Activated CD8-positive, alpha-beta memory T cell treated with anti-CD3 and anti-CD28 coated beads for 1 hour (primary cell): ENCODE results near the gene TRIO.
"Not testable (repeated sequence)": the region's sequence is repeated elsewhere in the genome, so short reads cannot be mapped to it uniquely, and the experiment has no call there.

Experiments
- DNase-seq, 2 donors: peaks; one replicate each; pipeline ENCODE4 v3.0.0-alpha.2; 2020; ENCODE audit warnings: low read depth in 1 of 2; ENCODE audit errors: extremely low read depth in 1 of 2

TRIO gene

GRCh38 chr5:14204785-14205321 is 61.7 kb downstream of the TRIO start:
- DNase-seq = no peak

- DNase-seq = no peak
Measured at GRCh38 chr5:14206028-14206725, 63.0 kb downstream of the TRIO start.

DNA sequence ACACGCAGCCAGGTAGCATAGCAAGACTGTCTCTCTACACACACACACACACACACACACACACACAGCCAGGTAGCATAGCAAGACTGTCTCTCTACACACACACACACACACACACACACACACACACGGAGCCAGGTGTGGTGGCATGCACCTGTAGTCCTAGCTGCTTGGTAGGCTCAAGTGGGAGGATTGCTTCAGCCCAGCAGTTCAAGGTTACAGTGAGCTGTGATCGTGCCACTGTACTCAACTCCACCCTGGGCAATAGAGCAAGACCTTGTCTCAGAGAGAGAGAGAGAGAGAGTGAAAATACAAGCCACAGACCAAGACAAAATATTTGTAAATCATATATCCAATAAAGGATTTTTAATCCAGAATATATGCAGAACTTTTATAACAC is 64.3 kb downstream of the TRIO start:
- not testable (repeated sequence) for DNase-seq

DNA sequence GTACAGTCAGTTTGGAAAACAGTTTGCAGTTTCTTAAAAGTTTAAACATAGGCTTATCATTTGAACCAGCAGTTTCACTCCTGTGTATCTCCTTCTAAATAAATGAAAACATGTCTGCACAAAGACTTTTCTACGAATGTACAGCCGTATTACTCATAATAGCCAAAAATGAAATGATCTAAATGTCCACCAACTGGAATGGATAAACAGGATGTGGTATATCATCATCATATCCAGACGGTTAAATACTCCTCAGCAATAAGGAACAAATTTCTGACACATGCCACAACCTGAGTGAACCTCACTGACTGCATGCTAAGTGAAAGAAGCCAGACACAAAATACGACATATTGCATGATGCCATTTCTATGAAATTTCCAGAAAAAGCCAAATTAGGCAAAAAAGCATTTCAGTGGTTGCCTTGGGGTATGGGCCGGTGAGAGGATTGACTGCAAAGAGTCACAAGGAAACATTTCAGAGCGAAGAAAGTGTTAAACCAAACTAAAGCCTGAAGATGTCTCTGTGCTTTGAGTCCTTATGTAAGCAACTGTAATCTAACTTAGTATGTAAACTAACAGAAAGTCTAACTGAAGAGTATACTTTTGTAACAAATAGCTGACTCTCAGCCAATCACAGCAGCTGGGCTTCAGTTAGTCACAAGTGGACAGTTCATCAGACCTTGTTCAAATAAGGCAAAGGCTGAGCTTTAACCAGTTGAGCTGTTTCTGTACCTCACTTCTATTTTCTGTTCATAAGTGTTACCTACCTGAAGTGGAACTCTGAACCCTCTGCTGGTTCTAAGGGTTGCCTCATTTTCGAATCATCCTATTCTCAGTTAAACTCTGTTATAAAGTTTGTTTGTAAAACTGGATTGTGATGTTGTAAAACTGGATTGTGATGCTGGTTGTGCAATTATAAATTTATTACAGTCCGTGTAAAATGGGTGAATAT is 65.2 kb downstream of the TRIO start:
- no peak for DNase-seq

DNA sequence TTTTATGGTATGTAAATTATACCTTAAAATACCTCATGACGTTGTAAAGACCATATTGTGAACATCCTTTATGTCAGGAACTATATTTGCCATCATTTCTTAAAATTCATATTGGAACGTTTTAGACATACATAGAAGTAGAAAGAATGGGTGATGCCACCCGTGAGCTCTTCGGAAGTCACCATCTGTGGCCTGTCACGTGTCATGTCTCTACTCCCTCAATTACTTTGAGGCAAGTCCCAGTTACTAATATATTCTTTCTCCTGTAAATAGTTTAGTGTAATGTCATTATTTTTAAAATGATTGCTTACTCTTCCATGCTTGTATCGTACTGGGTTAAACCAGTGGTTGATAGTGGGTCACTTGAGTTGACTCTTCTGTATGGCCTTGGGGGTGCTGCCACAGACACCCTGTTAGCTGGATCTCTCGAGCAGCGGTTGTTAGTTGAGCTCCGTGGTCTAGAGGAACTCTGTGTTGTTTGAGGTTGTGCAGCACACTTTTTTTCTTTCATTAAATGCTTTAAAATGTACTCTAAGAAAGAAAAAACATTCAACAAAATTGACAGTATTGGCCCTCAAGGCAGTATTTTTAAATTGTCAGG is 66.2 kb downstream of the TRIO start:
- no peak for DNase-seq

DNA sequence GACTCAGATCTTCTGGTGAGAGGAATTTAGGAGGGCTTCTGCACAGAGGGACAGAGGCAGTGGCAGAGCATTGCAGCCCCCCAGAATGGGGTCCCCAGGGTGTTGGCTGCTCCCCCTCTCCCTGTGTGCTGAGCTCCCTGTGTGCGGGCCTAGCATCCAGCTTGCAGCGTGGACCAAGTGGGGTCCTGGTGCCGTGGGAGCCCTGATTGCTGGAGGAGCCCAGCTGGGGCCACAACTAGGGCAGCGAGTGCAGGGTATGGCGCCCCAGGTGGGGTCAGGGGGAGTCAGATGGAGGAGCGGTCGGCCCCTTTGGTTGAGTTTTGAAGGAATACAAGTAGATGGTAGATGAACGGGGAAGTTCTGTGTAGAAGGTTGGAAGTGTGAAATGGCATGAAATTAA is 66.7 kb downstream of the TRIO start:
- no peak for DNase-seq

GRCh38 chr5:14210729-14211128 is 67.6 kb downstream of the TRIO start:
- no peak for DNase-seq

- DNase-seq = no peak
Measured at GRCh38 chr5:14211818-14212803, 69.0 kb downstream of the TRIO start.

DNA sequence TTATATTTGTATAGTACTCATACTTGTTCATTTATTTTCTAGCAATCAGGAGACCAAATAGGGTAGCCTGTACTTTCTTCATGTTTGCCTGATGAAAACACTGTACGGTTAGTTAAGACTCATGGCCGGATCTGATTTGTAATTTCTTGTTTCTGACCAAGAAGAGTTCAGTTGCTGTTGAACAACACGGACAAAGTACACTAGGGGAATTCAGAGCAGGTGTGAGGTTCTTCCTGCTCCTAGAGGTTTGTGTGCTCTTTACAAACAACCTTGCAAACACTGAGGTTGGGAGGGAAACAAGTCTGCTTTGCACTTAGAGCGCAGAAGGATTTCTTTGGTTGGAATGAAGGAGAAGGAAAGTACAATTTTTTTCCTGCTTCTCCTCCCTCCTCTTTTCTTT is 69.7 kb downstream of the TRIO start:
- no peak for DNase-seq

- no peak for DNase-seq
Measured at GRCh38 chr5:14213253-14213652, 70.1 kb downstream of the TRIO start.

DNA sequence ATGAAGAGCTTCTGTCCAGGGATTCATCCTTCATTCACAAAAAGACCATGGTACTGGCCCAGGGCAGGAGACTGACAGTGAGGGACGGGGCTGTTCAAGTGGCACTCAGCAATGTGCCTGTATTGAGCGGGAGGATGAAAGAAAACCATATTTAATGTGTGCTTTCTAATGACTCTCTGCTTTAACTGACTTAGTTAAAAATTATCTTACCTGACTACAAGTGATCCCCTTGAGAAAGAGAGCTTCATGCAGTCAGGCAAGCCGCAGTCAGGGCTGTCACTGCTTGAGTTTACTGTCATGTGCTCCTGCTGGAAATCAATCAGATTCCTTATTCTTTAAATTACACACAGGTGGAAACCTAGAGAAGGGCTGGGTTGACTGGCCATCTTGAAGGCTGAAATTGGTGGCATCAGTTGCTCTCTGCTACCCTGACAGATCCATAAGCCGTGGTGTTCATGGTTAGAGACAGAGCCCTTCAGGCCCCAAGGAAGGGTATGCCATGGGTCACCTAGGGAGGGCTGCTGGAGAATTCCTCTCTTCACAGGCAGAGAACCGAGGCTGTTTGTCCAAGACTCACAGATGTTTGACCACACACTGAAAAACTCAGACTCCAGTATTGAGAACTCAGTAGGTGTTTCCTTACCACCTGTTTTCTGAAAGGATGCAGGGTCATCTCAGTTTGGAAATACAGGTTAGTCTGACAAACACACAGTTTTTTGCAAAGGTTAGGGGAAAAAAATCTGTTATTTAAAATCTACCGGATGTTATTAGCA is 70.9 kb downstream of the TRIO start:
- no peak for DNase-seq

- no peak for DNase-seq
Measured at GRCh38 chr5:14215901-14216300, 72.8 kb downstream of the TRIO start.

DNA sequence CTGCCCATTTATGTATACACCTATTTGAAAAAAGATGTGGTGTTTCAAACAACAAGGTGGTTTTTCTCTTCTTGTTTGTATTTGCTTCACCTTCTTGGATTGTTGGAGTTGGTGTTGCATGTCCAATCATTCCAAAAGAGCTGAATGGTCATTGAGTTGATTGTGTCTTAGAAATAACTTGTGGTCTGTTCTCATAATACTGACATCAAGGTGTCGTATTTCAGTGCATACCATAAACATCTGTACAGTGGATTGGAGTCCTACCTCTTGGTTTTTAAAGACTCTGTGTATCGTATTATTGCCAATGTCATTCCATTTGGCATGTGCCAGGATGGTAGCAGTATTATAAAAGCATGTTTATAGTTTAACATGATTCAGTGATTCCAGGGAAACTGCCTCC is 73.2 kb downstream of the TRIO start:
- DNase-seq = no peak

DNA sequence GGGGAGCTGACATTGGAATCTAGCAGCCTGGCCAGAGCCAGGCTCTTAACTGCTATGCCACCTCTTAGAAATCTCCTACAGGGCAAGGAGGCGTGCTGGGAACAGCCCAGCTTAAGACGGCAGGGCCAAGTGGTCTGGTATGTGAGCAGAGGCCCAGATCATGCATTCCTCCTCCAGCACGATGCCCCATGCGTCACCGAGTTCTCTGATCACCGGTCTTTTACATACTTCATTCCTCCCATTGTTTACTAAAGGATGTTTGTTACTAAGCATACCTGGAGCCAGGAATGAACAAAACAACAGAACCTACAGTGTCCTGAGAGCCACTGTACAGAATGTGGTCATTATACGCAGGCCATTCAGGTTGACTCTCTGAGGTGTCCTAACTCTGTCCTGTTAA is 73.8 kb downstream of the TRIO start:
- no peak for DNase-seq

DNA sequence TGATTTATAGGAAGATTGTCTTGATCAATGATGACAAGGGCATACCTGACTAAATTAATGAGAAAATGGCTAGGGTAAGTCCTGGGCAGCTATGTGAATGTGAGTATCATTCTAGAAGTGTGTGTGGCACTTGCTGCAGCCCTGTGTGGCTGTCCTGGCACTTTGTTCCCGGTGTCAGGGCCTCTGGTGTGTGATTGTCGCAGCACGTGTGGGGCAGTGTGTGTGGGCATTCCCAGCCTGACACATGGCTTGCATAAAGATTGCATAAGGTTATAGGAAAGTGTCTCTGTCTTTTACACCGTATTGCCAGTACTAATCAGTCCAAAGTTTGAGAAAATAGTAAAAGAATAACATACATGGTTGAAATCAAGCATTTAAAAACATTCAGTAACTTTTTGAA is 74.4 kb downstream of the TRIO start:
- no peak for DNase-seq

DNA sequence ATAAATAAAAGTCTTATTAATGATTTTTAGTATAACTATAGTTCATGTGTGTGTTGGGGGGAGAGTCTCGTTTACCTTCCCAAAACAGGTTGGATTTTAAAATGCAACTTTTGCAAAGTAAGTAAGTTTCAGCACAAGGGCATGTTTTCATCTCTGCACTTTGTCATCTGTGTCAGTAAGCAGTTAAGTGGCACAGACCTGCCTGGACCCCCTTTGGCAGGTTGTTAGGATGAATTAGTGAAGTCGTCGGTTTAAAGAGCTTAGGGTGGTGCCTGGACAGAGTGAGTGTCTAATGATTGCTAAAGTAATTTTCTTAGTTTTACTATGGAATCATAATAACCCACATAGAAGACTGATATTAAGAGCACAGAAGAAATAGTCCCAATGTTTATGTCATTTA is 74.9 kb downstream of the TRIO start:
- DNase-seq = no peak

GRCh38 chr5:14218480-14218879 is 75.3 kb downstream of the TRIO start:
- DNase-seq = no peak

GRCh38 chr5:14218897-14219573 is 75.9 kb downstream of the TRIO start:
- no peak for DNase-seq
